Right atrium auricular region (tissue), 2 donors: Measurements from ENCODE around the gene PLA2G2D. TPM values are rescaled to one million over a fixed set of nuclear protein-coding genes. Genes with fewer than 3 reads are reported as not detected.

Source experiments
- DNase-seq: peaks from one replicate; pipeline ENCODE4 v3.0.0-alpha.2; 2019; ENCODE audit warnings: low spot score
- H3K27ac ChIP-seq, 2 donors: fragments of 200-600 bp; sonication (generic); 1 replicate in 1 of 2; 2 replicates in 1 of 2; pipeline ENCODE4 v1.5.1; 2016 to 2019
- H3K27me3 ChIP-seq, 2 donors: fragments of 200-600 bp; sonication (generic); one replicate each; pipeline versions ENCODE4 v1.5.1 to v1.6.0; 2017 to 2019
- H3K36me3 ChIP-seq: fragments of 200-600 bp; sonication (generic); one replicate; pipeline ENCODE4 v1.5.1; 2016
- H3K4me1 ChIP-seq, 2 donors: fragments of 200-600 bp; sonication (generic); one replicate each; pipeline versions ENCODE4 v1.5.1 to v1.6.0; 2017 to 2019
- H3K4me3 ChIP-seq, 2 donors: fragments of 200-600 bp; sonication (generic); 1 replicate in 1 of 2; 2 replicates in 1 of 2; pipeline ENCODE4 v1.5.1; 2017 to 2019; ENCODE audit warnings: mild to moderate bottlenecking in 1 of 2, moderate library complexity in 1 of 2
- H3K9me3 ChIP-seq, 2 donors: fragments of 200-600 bp; sonication (generic); one replicate each; pipeline ENCODE4 v1.5.1; 2019
- CTCF ChIP-seq, 2 donors: fragments of 200-600 bp; sonication (generic); IDR thresholded peaks; one replicate each; pipeline ENCODE4 v1.5.1; 2019; ENCODE audit warnings: antibody characterized with exemption in 2 of 2
- total RNA-seq, 2 donors: library from RNA; depleted of rRNA; stranded (reverse); fragments of >200 nt; gene quantifications; one replicate each; pipeline ENCODE4 v1.1.0, GENCODE V29; 2016

Gene PLA2G2D
- total RNA-seq, 2 donors from 2014 or later: not detected

GRCh38 chr1:20164694-20165202 lies 45.4 kb upstream of the PLA2G2D start:
- Histone ChIP-seq H3K27ac (peak overlapping the region in 1 of 2 donors; percentile 58), H3K4me3 (no peak overlapping the region), H3K4me1 (peaks cover 0 to 25% of the 10 kb centered on the region in 2 donors), H3K36me3 (no peaks in the 10 kb centered on the region), H3K27me3 (no peaks in the 10 kb centered on the region), H3K9me3 (peaks cover 0 to 18% of the 10 kb centered on the region in 2 donors)
- TF ChIP-seq CTCF (IDR thresholded peaks at IDR 0.05): peak in 1 of 2 donors; percentile 28
- DNase-seq: peak; percentile 70

- DNase-seq: no peak
- peaks cover 0 to 26% of the 10 kb centered on the region in 2 donors for H3K9me3 ChIP-seq
- no peaks in the 10 kb centered on the region for H3K27me3 ChIP-seq
- peaks cover 0 to 11% of the 10 kb centered on the region in 2 donors for H3K4me1 ChIP-seq
- H3K36me3 ChIP-seq: no peaks in the 10 kb centered on the region
- H3K4me3 ChIP-seq: no peak overlapping the region
- no peak for TF ChIP-seq CTCF (IDR thresholded peaks at IDR 0.05)
- H3K27ac ChIP-seq: no peak overlapping the region
Measured at GRCh38 chr1:20160034-20160433, 40.7 kb upstream of the PLA2G2D start.

- DNase-seq: no peak
- Histone ChIP-seq H3K36me3 (no peaks in the 10 kb centered on the region), H3K9me3 (peaks cover 0 to 26% of the 10 kb centered on the region in 2 donors), H3K4me3 (no peak overlapping the region), H3K27me3 (no peaks in the 10 kb centered on the region), H3K4me1 (no peaks in the 10 kb centered on the region), H3K27ac (no peak overlapping the region)
- TF ChIP-seq CTCF (IDR thresholded peaks at IDR 0.05): no peak
Measured at GRCh38 chr1:20158358-20159070, 39.2 kb upstream of the PLA2G2D start.

- Histone ChIP-seq H3K4me3 (peak overlapping the region in 1 of 2 donors; percentile 11), H3K27me3 (no peaks in the 10 kb centered on the region), H3K27ac (no peak overlapping the region), H3K36me3 (no peaks in the 10 kb centered on the region), H3K9me3 (peaks cover 0 to 4% of the 10 kb centered on the region in 2 donors), H3K4me1 (peaks cover 0 to 16% of the 10 kb centered on the region in 2 donors)
- no peak for DNase-seq
- no peak for TF ChIP-seq CTCF (IDR thresholded peaks at IDR 0.05)
Measured at GRCh38 chr1:20154301-20154831, 35.0 kb upstream of the PLA2G2D start.

- DNase-seq: no peak
- Histone ChIP-seq H3K4me1 (peaks cover 0 to 16% of the 10 kb centered on the region in 2 donors), H3K36me3 (no peaks in the 10 kb centered on the region), H3K27me3 (no peaks in the 10 kb centered on the region), H3K9me3 (no peaks in the 10 kb centered on the region), H3K27ac (peak overlapping the region; percentile 53), H3K4me3 (no peak overlapping the region)
- TF ChIP-seq CTCF (IDR thresholded peaks at IDR 0.05): no peak
Measured at GRCh38 chr1:20153000-20153418, 33.7 kb upstream of the PLA2G2D start.
